ENCODE measurements around the gene AGT. TPM values are rescaled to one million over a fixed set of nuclear protein-coding genes. Genes with fewer than 3 reads are reported as not detected.
A peak's percentile ranks its signal among the peaks of the same experiment; 100 is the strongest.

Gene AGT
- total RNA-seq, 1 donor from 2014 or later: 0.86 TPM

DNA sequence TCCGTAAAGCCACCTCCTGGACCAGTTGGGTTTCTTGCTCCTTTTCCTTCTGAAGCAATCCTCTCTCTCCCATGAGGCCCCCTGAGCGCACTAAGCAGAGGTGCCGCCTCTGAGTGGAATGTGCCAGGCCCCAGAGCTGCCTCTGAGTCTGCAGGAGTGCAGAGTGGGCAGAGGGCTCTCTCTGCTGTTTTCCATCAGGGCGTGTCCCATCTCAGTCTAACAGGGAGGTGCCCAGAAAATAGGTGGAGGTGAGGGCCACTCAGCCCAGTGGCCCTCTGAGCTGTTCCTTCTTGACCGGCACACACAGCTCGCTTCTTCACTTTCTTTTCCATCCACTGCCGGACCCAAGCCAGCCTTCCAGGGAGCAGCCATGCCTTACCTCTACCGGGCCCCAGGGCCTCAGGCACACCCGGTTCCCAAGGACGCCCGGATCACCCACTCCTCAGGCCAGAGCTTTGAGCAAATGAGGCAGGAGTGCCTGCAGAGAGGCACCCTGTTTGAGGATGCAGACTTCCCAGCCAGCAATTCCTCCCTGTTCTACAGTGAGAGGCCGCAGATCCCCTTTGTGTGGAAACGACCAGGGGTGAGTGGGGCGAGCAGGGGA, 33.3 kb upstream of the AGT start, which contains the start of gene CAPN9:
Gene CAPN9 (plus strand): TSS at position 262 of the 604 bp plus-strand sequence. CDS start 109 bp downstream, at position 371.
- Histone ChIP-seq H3K4me1 (peaks cover 8% of the 10 kb centered on the region), H3K4me3 (peak within 1 kb of the TSS; percentile 38), H3K9me3 (no peaks in the 10 kb centered on the region), H3K27me3 (ENCODE audit: low read depth) (no peaks in the 10 kb centered on the region), H3K27ac (peak within 1 kb of the TSS; percentile 60), H3K36me3 (no peaks in the 10 kb centered on the region)
- TF ChIP-seq, protein P1, sequence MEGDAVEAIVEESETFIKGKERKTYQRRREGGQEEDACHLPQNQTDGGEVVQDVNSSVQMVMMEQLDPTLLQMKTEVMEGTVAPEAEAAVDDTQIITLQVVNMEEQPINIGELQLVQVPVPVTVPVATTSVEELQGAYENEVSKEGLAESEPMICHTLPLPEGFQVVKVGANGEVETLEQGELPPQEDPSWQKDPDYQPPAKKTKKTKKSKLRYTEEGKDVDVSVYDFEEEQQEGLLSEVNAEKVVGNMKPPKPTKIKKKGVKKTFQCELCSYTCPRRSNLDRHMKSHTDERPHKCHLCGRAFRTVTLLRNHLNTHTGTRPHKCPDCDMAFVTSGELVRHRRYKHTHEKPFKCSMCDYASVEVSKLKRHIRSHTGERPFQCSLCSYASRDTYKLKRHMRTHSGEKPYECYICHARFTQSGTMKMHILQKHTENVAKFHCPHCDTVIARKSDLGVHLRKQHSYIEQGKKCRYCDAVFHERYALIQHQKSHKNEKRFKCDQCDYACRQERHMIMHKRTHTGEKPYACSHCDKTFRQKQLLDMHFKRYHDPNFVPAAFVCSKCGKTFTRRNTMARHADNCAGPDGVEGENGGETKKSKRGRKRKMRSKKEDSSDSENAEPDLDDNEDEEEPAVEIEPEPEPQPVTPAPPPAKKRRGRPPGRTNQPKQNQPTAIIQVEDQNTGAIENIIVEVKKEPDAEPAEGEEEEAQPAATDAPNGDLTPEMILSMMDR (IDR thresholded peaks at IDR 0.05): no peak
- ATAC-seq (peak; percentile 36 to 79), DNase-seq (no peak)
- intact Hi-C loops (cut with DNase I): no loop called here

DNA sequence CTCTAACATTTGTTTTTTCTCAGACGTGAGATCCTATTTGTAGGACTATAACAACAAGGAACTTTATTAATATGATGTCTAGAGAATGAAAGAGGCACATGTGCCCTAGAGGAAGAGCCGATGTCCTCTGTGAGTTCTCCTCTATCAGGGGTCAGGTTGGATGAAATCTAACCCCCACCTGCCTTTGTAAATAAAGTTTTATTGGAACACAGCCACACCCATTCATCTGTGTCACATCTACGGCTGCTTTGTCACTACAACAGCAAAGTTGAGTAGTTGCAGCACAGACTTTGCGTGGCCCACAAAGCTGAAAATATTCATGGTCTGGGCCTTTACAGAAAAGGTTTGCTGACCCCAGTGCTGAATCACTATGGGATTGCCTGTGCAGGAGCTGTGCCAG, 32.7 kb upstream of the AGT start:
- Histone ChIP-seq H3K9me3 (no peaks in the 10 kb centered on the region), H3K36me3 (no peaks in the 10 kb centered on the region), H3K27me3 (ENCODE audit: low read depth) (no peaks in the 10 kb centered on the region), H3K4me3 (no peak overlapping the region), H3K4me1 (peaks cover 4% of the 10 kb centered on the region), H3K27ac (peak overlapping the region; percentile 60)
- DNase-seq (no peak), ATAC-seq (no peak)
- intact Hi-C loops (cut with DNase I): no loop called here
- TF ChIP-seq, protein P1 (IDR thresholded peaks at IDR 0.05): no peak

DNA sequence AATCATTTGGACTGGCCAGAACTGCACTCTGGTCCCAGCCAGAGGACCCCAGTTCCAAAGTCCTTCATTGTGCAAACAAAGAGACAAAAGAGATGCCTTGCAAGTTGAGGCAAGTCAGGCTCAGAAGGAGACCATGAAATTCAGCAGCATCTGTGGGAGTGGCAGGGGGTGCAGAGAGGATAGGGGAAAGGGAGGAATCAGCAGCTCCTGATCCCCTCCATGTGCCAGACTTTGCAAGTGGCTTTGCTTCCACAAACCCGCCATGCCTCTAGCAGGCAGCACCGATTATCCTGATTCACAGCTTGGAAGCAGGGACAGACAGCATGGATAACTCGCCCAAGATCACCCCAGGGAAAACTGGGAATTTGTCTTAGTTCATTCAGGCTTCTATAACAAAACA, 31.1 kb upstream of the AGT start:
- no peaks in the 10 kb centered on the region for H3K36me3 ChIP-seq
- no peaks in the 10 kb centered on the region for H3K27me3 ChIP-seq (ENCODE audit: low read depth)
- intact Hi-C loops (cut with DNase I): no loop called here
- TF ChIP-seq, protein P1 (IDR thresholded peaks at IDR 0.05): no peak
- H3K4me3 ChIP-seq: no peak overlapping the region
- ATAC-seq (no peak), DNase-seq (no peak)
- no peaks in the 10 kb centered on the region for H3K9me3 ChIP-seq
- H3K4me1 ChIP-seq: no peaks in the 10 kb centered on the region
- H3K27ac ChIP-seq: no peak overlapping the region

DNA sequence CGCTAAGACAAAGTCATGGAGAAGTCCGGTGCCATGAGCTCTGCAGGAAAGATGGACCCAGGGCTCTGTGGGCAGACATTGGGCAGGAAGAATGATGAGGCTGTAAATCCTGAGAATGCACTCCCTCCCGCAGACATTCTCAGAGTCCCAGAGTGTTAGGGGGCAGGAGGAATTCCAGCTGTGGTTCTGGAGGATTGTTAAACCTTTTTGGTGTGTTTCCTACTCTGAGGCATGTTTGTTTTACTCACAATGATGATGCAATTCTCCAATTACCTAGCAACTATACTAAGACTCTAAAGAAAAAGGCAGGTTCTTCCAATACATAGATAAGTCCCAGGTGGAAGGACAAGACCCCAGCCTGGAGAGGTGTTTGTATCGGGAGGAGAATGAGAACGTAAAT, 30.5 kb upstream of the AGT start:
- Histone ChIP-seq H3K36me3 (no peaks in the 10 kb centered on the region), H3K27ac (no peak overlapping the region), H3K4me1 (no peaks in the 10 kb centered on the region), H3K9me3 (no peaks in the 10 kb centered on the region), H3K27me3 (ENCODE audit: low read depth) (no peaks in the 10 kb centered on the region), H3K4me3 (no peak overlapping the region)
- no peak for DNase-seq
- no peak for ATAC-seq
- TF ChIP-seq, protein P1 (IDR thresholded peaks at IDR 0.05): no peak
- intact Hi-C loops (cut with DNase I): no loop called here

DNA sequence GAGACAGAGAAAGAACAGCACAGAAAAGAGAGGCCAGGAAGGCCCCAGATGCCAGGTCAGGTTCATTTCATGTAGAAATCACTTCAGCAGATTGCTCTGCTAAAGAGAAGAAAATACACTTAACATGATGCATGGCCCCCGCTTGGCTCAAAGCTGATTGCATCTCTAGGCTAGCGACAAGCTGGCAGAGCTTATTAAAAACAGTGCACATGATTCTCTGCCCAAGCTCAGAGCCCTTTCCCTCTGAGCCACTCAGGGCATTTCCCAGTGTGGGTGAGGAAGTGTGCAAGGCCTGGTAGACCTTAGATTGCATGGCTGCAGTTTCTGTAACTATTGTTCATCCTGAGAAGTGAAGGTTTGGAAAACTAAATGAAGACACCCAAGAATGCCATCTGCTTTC, 30.0 kb upstream of the AGT start:
- intact Hi-C loops (cut with DNase I): no loop called here
- Histone ChIP-seq H3K36me3 (no peaks in the 10 kb centered on the region), H3K4me3 (no peak overlapping the region), H3K9me3 (no peaks in the 10 kb centered on the region), H3K4me1 (no peaks in the 10 kb centered on the region), H3K27me3 (ENCODE audit: low read depth) (no peaks in the 10 kb centered on the region), H3K27ac (no peak overlapping the region)
- DNase-seq (no peak), ATAC-seq (no peak)
- TF ChIP-seq, protein P1 (IDR thresholded peaks at IDR 0.05): no peak

Measured in lower lobe of right lung (tissue), 2 donors.